NB4 (cell line): ENCODE data around the gene PABPC3.

Source experiments
- DNase-seq: peaks from one replicate; pipeline ENCODE4 v3.0.0; 2010; ENCODE audit warnings: low read depth
- H3K4me3 ChIP-seq: one replicate; pipeline ENCODE4 v1.5.1; 2011; ENCODE audit warnings: mild to moderate bottlenecking, low read depth, low read length, moderate library complexity
- CTCF ChIP-seq: IDR thresholded peaks from one replicate; pipeline ENCODE4 v1.5.1; 2012; ENCODE audit warnings: low read depth, low read length
- MAX ChIP-seq: IDR thresholded peaks from 2 replicates; pipeline ENCODE4 v1.6.1; 2011; ENCODE audit warnings: low read depth, low read length
- MYC ChIP-seq: IDR thresholded peaks from 2 replicates; pipeline ENCODE4 v1.6.1; 2011; ENCODE audit warnings: low read depth, low read length
- POLR2A ChIP-seq: IDR thresholded peaks from 2 replicates; pipeline ENCODE4 v1.6.1; 2011; ENCODE audit warnings: mild to moderate bottlenecking; ENCODE audit not compliant: insufficient read length; ENCODE audit errors: extremely low read depth

The PABPC3 gene

GRCh38 chr13:25069911-25070310 is 26.0 kb upstream of the PABPC3 start:
- no peak for DNase-seq
- TF ChIP-seq MYC (no peak), MAX (no peak), CTCF (no peak), POLR2A (no peak)
- H3K4me3 ChIP-seq: no peak overlapping the region

DNA sequence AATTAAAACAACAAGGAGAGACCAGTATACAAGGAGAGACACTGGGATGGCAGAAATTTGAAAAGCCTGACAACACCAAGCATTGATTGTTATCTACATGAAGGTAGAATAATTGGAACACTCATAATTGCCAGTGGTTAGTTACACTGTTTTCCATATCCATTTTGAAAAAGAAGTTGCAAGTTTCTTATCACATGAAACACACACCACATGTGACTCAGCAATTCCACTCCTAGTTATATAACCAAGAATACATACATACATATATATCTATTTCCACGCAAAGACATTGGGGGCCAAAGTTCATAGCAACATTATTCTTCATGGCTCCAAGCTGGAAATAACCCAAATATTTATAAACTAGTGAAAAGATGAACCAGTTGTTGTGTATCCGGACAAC is 15.2 kb upstream of the PABPC3 start:
- no peak overlapping the region for H3K4me3 ChIP-seq
- peak; percentile 20 for DNase-seq
- no peak for TF ChIP-seq CTCF
- no peak for TF ChIP-seq MYC
- no peak for TF ChIP-seq MAX
- no peak for TF ChIP-seq POLR2A

GRCh38 chr13:25084096-25084495 is 11.8 kb upstream of the PABPC3 start:
- DNase-seq: no peak
- H3K4me3 ChIP-seq: no peak overlapping the region
- TF ChIP-seq POLR2A (no peak), MYC (no peak)

- H3K4me3 ChIP-seq: no peak overlapping the region
- peak; percentile 59 for DNase-seq
- TF ChIP-seq MAX (no peak), POLR2A (no peak), CTCF (peak; percentile 73)
These were observed 10.7 kb upstream of the PABPC3 start for GRCh38 chr13:25085125-25085742.

DNA sequence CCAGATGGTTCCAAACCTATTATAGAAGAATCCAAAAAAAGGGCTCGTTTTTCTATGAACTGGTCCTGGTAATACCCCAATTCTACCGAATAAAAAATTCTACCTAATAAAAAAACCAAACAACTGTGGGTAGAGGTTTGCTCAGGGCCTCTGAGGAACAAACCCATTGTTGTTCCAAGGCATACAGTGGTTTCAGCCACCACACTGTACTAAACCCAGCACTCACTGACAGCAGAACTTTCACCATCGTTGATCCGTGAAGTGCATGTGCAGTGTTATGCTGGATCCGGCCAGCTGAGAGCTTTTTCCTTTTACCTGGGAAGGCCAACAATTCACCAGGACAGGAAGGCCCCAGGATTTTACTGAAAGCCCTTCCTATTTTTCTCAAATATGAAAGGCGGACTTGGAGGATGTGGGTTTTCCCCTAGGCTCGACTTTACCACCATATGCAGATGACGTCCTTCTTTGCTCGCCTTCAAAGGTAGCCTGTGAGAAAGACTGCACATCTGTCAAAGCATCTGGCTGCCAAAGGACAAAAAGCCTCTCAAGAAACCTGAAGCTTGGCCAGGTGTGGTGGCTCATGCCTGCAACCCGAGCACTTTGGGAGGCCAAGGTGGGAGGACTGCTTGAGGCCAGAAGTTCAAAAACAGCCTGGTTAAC is 7.2 kb upstream of the PABPC3 start:
- TF ChIP-seq MYC: no peak
- TF ChIP-seq CTCF: no peak
- no peak for TF ChIP-seq MAX
- no peak for TF ChIP-seq POLR2A
- DNase-seq: no peak
- no peak overlapping the region for H3K4me3 ChIP-seq

GRCh38 chr13:25097426-25097825 is 1.5 kb downstream of the PABPC3 start:
- TF ChIP-seq MYC (no peak), CTCF (no peak), POLR2A (no peak), MAX (no peak)
- H3K4me3 ChIP-seq: no peak overlapping the region
- no peak for DNase-seq
